GM23338 (cell line): ENCODE data around the gene IPO7. TPM values are rescaled to one million over a fixed set of nuclear protein-coding genes. Genes with fewer than 3 reads are reported as not detected.
A peak's percentile ranks its signal among the peaks of the same experiment; 100 is the strongest.

ENCODE experiments used
- ATAC-seq: fragments of 200-7000 bp; cut with Tn5 transposase; 3 replicates; pipeline ENCODE4 v1.9.1; 2020
- DNase-seq: peaks from one replicate; pipeline ENCODE4 v3.0.0-alpha.2; 2015; ENCODE audit warnings: low spot score
- H2AFZ ChIP-seq: fragments of 200-600 bp; sonication (generic); 2 replicates; pipeline ENCODE4 v1.8.0; 2016; ENCODE audit warnings: antibody characterized with exemption, mild to moderate bottlenecking, moderate library complexity
- H3F3A ChIP-seq: fragments of 200-600 bp; sonication (generic); replicated peaks from 2 replicates; pipeline ENCODE4 v1.8.0; 2017; ENCODE audit warnings: antibody characterized with exemption, mixed run types, low read depth
- H3K27ac ChIP-seq: fragments of 200-600 bp; sonication (generic); 2 replicates; pipeline ENCODE4 v1.6.1; 2016; ENCODE audit warnings: low read depth
- H3K27me3 ChIP-seq: fragments of 200-600 bp; sonication (generic); 2 replicates; pipeline ENCODE4 v1.8.0; 2016; ENCODE audit warnings: mild to moderate bottlenecking, mixed run types, moderate library complexity; ENCODE audit not compliant: insufficient read depth
- H3K36me3 ChIP-seq: fragments of 200-600 bp; sonication (generic); 2 replicates; pipeline ENCODE4 v1.8.0; 2016; ENCODE audit warnings: mild to moderate bottlenecking; ENCODE audit not compliant: insufficient read depth
- H3K4me1 ChIP-seq: fragments of 200-600 bp; sonication (generic); 2 replicates; pipeline ENCODE4 v1.8.0; 2016; ENCODE audit warnings: mild to moderate bottlenecking, moderate library complexity; ENCODE audit not compliant: insufficient read depth
- H3K4me2 ChIP-seq: fragments of 200-600 bp; sonication (generic); 2 replicates; pipeline ENCODE4 v1.7.1; 2017; ENCODE audit warnings: mixed run types
- H3K4me3 ChIP-seq: fragments of 200-600 bp; sonication (generic); 2 replicates; pipeline ENCODE4 v1.6.1; 2016; ENCODE audit warnings: mixed run types
- H3K79me2 ChIP-seq: fragments of 200-600 bp; sonication (generic); replicated peaks from 2 replicates; pipeline ENCODE4 v1.8.0; 2017; ENCODE audit warnings: mild to moderate bottlenecking; ENCODE audit not compliant: insufficient read depth
- H3K9me2 ChIP-seq: fragments of 200-600 bp; sonication (generic); 2 replicates; pipeline ENCODE4 v1.8.0; 2017; ENCODE audit not compliant: insufficient read depth
- H4K20me1 ChIP-seq: fragments of 200-600 bp; sonication (generic); replicated peaks from 2 replicates; pipeline ENCODE4 v1.8.0; 2017; ENCODE audit warnings: mild to moderate bottlenecking; ENCODE audit not compliant: insufficient read depth
- H3K27ac Mint-ChIP-seq: 2 replicates; pipeline ENCODE4 v1.8.0; 2020; ENCODE audit warnings: inconsistent platforms, mild to moderate bottlenecking, moderate library complexity, mixed read lengths
- H3K27me3 Mint-ChIP-seq: 3 replicates; pipeline ENCODE4 v1.8.0; 2022; ENCODE audit warnings: low read depth, mild to moderate bottlenecking, moderate library complexity, mixed read lengths, inconsistent platforms; ENCODE audit not compliant: insufficient read depth, poor library complexity
- H3K36me3 Mint-ChIP-seq: 3 replicates; pipeline ENCODE4 v1.8.0; 2021; ENCODE audit warnings: low read depth, mild to moderate bottlenecking, inconsistent platforms, moderate library complexity, mixed read lengths
- H3K4me1 Mint-ChIP-seq: 3 replicates; pipeline ENCODE4 v1.8.0; 2020; ENCODE audit warnings: mild to moderate bottlenecking, inconsistent platforms, mixed read lengths
- H3K4me3 Mint-ChIP-seq: 3 replicates; pipeline ENCODE4 v1.8.0; 2021; ENCODE audit warnings: moderate library complexity, mild to moderate bottlenecking, inconsistent platforms, mixed read lengths
- H3K9me3 Mint-ChIP-seq: 3 replicates; pipeline ENCODE4 v1.8.0; 2020; ENCODE audit warnings: moderate library complexity, mild to moderate bottlenecking, inconsistent platforms, mixed read lengths
- CREB1 ChIP-seq: fragments of 250-450 bp; sonication (Bioruptor Pico); IDR thresholded peaks from 2 replicates; pipeline ENCODE4 v1.5.0; 2020; ENCODE audit warnings: low read depth, mild to moderate bottlenecking, moderate library complexity
- CTCF ChIP-seq, 2 experiments: fragments of 200-600 bp in 1 of 2; sonication (generic) in 1 of 2; conservative IDR thresholded peaks; 2 replicates each; pipeline versions ENCODE4 v1.5.1 to v1.6.1; 2016 to 2017; ENCODE audit warnings: antibody characterized with exemption in 2 of 2, low read depth in 2 of 2, mild to moderate bottlenecking in 2 of 2, moderate library complexity in 1 of 2
- ETS1 ChIP-seq: IDR thresholded peaks from 2 replicates; pipeline ENCODE4 v1.6.1; 2016; ENCODE audit warnings: antibody characterized with exemption
- NANOG ChIP-seq: IDR thresholded peaks from 2 replicates; pipeline ENCODE4 v1.6.1; 2016; ENCODE audit warnings: antibody characterized with exemption, borderline replicate concordance
- POLR2AphosphoS5 ChIP-seq: IDR thresholded peaks from 2 replicates; pipeline ENCODE4 v1.6.1; 2016; ENCODE audit warnings: antibody characterized with exemption, low read depth
- REST ChIP-seq: IDR thresholded peaks from one replicate; pipeline ENCODE4 v1.6.1; 2018; ENCODE audit warnings: antibody characterized with exemption; ENCODE audit not compliant: unreplicated experiment
- STAT1 ChIP-seq: IDR thresholded peaks from one replicate; pipeline ENCODE4 v1.6.1; 2016; ENCODE audit warnings: antibody characterized with exemption; ENCODE audit not compliant: unreplicated experiment
- ZNF331 ChIP-seq: fragments of 250-450 bp; sonication (Bioruptor Pico); IDR thresholded peaks from 2 replicates; pipeline ENCODE4 v1.5.0; 2020; ENCODE audit warnings: low read depth, mild to moderate bottlenecking, moderate library complexity
- polyA plus RNA-seq: library from polyadenylated mRNA; unstranded; fragments of >200 nt; fragmentation: Nextera tagmentation; extraction: Ambion mirVana; gene quantifications from 2 replicates; pipeline ENCODE4 v1.2.1, GENCODE V29; 2016
- total RNA-seq: library from RNA; depleted of rRNA; stranded (reverse); fragments of >200 nt; shearing (Covaris generic); gene quantifications from 2 replicates; pipeline ENCODE4 v1.2.3, GENCODE V29; 2014

The IPO7 gene
- total and polyA plus RNA-seq, 2 experiments from 2014 or later: 56.1 to 271 TPM

- H3K36me3 Mint-ChIP-seq: no peaks in the 10 kb centered on the region
- H4K20me1 ChIP-seq: no peaks in the 10 kb centered on the region
- H3K79me2 ChIP-seq: no peaks in the 10 kb centered on the region
- H3K4me1 ChIP-seq: peaks cover 18% of the 10 kb centered on the region
- no peaks in the 10 kb centered on the region for H3K27me3 ChIP-seq
- peak overlapping the region; percentile 100 for H3K27ac ChIP-seq
- H3K4me3 ChIP-seq: no peak overlapping the region
- peaks cover 12% of the 10 kb centered on the region for H3K27me3 Mint-ChIP-seq
- H3F3A ChIP-seq: peaks cover 13% of the 10 kb centered on the region
- H3K9me2 ChIP-seq: no peaks in the 10 kb centered on the region
- H3K27ac Mint-ChIP-seq: peak overlapping the region; percentile 100
- H3K4me2 ChIP-seq: 0 out of 2 replicates have a peak overlapping the region, but pooled peaks have one; percentile 17
- H2AFZ ChIP-seq: peak overlapping the region; percentile 48; the same call in 1 of the 2 replicates
- H3K9me3 Mint-ChIP-seq: no peaks in the 10 kb centered on the region
- DNase-seq (peak; percentile 23), ATAC-seq (peak; percentile 5; the same call in 2 of the 3 replicates)
- H3K4me1 Mint-ChIP-seq: peaks cover 29% of the 10 kb centered on the region
- H3K36me3 ChIP-seq: no peaks in the 10 kb centered on the region
- no peak overlapping the region for H3K4me3 Mint-ChIP-seq
- TF ChIP-seq CTCF (conservative IDR thresholded peaks at IDR 0.05; ENCODE audit: low read depth in 2 of 2) (peak in 1 of 2 experiments; percentile 29; a peak in 1 of 4 replicates), CREB1 (CRISPR knock-in tag) (no peak), STAT1 (no peak), POLR2AphosphoS5 (no peak), NANOG (no peak)
These were observed 22.0 kb upstream of the IPO7 start for GRCh38 chr11:9362393-9362863.

- Histone ChIP-seq H3K4me2 (peak overlapping the region; percentile 72), H3K79me2 (no peaks in the 10 kb centered on the region), H4K20me1 (no peaks in the 10 kb centered on the region), H3K4me3 (peak overlapping the region; percentile 48), H2AFZ (peak overlapping the region; percentile 70; the same call in 1 of the 2 replicates), H3K4me1 (peaks cover 18% of the 10 kb centered on the region), H3K27ac (peak overlapping the region; percentile 100), H3K27me3 (no peaks in the 10 kb centered on the region), H3F3A (peaks cover 13% of the 10 kb centered on the region), H3K9me2 (no peaks in the 10 kb centered on the region), H3K36me3 (no peaks in the 10 kb centered on the region)
- peak overlapping the region; percentile 100 for H3K27ac Mint-ChIP-seq
- DNase-seq (peak; percentile 98), ATAC-seq (peak; percentile 92)
- peaks cover 24% of the 10 kb centered on the region for H3K4me1 Mint-ChIP-seq
- no peaks in the 10 kb centered on the region for H3K36me3 Mint-ChIP-seq
- peaks cover 12% of the 10 kb centered on the region for H3K27me3 Mint-ChIP-seq
- no peaks in the 10 kb centered on the region for H3K9me3 Mint-ChIP-seq
- peak overlapping the region; percentile 69 for H3K4me3 Mint-ChIP-seq
- TF ChIP-seq ETS1: peak; percentile 59; the same call in 1 of the 2 replicates
- TF ChIP-seq POLR2AphosphoS5: peak; percentile 56
- TF ChIP-seq ZNF331 (CRISPR knock-in tag): no peak
- no peak for TF ChIP-seq REST
- peak; percentile 95 for TF ChIP-seq CREB1 (CRISPR knock-in tag)
These were observed 20.2 kb upstream of the IPO7 start for GRCh38 chr11:9363954-9364912.
